Measurements from ENCODE around the gene TMEM30B.
"Not testable (repeated sequence)": the region's sequence is repeated elsewhere in the genome, so short reads cannot be mapped to it uniquely, and the experiment has no call there.

- not testable (repeated sequence) for TF ChIP-seq CTCF, POLR2A, POLR2AphosphoS5 (IDR thresholded peaks at IDR 0.05)
Measured at GRCh38 chr14:61239285-61239684, 41.9 kb downstream of the TMEM30B start.
